GM12878 (cell line): ENCODE data around the gene DRC1.

ENCODE experiments used
- CEBPZ ChIP-seq: fragments of 150-350 bp; IDR thresholded peaks from 2 replicates; pipeline ENCODE4 v1.6.1; 2016; ENCODE audit warnings: low read depth, low read length
- CTCF ChIP-seq, 3 experiments: IDR thresholded peaks in 2 of 3; conservative IDR thresholded peaks in 1 of 3; 2 replicates each; pipeline ENCODE4 v1.5.1; 2011; ENCODE audit warnings: low read depth in 3 of 3, low read length in 3 of 3, mild to moderate bottlenecking in 3 of 3, control low read depth in 2 of 3, moderate library complexity in 2 of 3, inconsistent platforms in 1 of 3, mixed read lengths in 1 of 3; ENCODE audit not compliant: control insufficient read depth in 2 of 3, insufficient read depth in 1 of 3; ENCODE audit errors: extremely low read depth in 1 of 3
- NR2C1 ChIP-seq: fragments of 450-650 bp; IDR thresholded peaks from 2 replicates; pipeline ENCODE4 v1.6.1; 2017; ENCODE audit warnings: antibody characterized with exemption, mild to moderate bottlenecking, moderate library complexity
- PRDM15 ChIP-seq: fragments of 450-650 bp; formaldehyde crosslinking; IDR thresholded peaks from 2 replicates; pipeline ENCODE4 v1.4.0; 2020; ENCODE audit warnings: mild to moderate bottlenecking, moderate library complexity

DNA sequence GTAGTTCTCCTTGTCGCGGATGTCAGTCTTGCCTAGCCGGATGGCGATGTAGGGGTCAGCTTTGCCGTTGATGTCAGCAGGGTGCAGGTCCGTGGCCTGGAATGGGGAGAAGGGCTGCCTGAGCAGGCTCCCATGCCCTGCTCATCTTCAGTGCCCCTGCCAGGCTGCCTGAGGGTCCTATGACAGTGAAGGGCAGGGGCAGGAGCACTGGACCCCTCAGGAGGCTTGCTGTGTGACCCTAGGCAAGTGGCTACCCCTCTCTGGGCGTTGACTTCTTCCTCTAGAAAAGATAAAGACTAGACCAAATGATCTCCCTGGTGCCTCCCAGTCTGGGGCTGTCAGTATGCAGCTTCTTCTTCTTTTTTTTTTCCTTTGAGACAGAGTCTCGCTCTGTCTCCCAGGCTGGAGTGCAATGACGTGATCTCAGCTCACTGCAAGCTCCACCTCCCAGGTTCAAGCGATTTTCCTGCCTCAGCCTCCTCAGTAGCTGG, 64.3 kb downstream of the DRC1 start:
- TF ChIP-seq CEBPZ: no peak
- TF ChIP-seq CTCF (IDR thresholded peaks at IDR 0.05 in 2 of 3, conservative IDR thresholded peaks at IDR 0.05 in 1 of 3; ENCODE audit: control insufficient read depth in 2 of 3, extremely low read depth in 1 of 3, insufficient read depth in 1 of 3, low read depth in 3 of 3, low read length in 3 of 3): no peak
- no peak for TF ChIP-seq PRDM15 (CRISPR knock-in tag)
- no peak for TF ChIP-seq NR2C1
